HG02678 (cell line): ENCODE results near the gene MED27.
"Not testable (repeated sequence)": the region's sequence is repeated elsewhere in the genome, so short reads cannot be mapped to it uniquely, and the experiment has no call there.

Experiments used
- ATAC-seq: cut with Tn5 transposase; IDR thresholded peaks from one replicate; pipeline ENCODE4 v1.9.1; 2021; ENCODE audit warnings: mild to moderate bottlenecking, moderate library complexity; ENCODE audit not compliant: unreplicated experiment

The MED27 gene

DNA sequence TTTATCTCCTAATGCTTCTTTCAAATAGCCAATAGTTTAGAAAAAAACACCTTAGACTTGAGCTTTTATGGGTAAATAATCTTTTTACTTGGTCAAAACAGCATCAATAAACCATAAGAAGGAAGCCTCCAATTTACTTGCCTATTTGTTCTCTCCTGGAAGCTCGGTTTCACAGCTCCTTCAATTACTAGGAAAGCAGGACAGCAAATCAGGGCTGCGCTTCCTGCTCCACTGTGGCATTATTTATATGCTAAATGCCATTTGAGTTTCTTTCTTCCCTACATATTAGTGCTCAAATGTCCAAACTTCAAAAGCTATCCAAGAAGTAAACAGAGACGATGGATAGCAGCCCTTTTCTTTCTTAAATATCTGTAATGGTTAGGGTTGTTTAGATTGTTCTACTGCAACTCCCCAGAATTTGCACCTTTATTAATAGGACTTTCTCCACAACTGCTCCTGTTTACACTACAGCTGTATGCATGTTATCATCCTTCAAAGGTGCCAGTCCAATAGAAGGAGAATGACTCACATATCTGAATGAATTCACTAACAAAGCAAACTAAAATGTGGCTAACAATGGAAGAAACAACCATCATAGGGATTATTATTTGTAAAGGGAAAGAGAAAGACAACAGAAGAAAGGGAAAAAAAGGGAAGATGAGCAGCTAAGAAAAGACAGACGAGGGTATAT lies 58.7 kb downstream of the MED27 start:
- ATAC-seq: no peak

DNA sequence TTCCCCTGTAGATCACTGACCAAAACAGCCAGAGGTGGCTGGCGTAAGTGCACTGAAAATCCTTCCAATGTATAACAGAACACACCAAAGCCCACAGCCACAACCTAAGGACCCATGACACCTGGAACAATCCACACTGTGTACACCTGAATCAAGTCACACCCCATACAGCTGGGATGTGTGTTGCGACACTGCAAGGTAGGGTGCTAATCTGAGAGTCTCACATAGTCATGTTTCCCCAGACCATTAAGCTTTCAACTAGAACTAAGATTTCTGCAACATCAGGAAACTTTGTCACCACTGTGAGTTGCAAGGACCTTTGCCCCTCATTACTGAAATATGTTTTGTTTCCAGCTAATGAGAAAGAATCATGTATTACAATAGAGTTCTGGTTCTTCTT lies 59.4 kb downstream of the MED27 start:
- no peak for ATAC-seq

DNA sequence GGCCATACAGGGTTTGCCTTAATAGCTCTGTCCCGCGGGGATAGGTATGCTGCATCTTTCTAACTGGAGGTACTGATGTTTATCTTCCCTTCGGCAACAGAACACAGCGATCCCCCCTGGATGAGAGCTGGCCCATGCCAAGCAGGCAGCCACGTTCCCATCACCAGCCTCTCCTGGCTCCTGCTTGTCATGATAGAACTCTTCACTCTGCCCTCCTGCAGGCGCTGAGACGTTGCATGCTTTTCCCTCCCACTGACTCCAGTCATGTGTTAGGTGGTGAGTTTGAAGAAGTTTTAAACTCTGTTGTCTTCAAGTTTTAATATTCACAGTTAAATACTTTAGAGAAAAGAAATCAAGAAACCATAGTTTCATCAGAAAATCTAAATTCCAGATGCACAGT lies 60.0 kb downstream of the MED27 start:
- no peak for ATAC-seq

DNA sequence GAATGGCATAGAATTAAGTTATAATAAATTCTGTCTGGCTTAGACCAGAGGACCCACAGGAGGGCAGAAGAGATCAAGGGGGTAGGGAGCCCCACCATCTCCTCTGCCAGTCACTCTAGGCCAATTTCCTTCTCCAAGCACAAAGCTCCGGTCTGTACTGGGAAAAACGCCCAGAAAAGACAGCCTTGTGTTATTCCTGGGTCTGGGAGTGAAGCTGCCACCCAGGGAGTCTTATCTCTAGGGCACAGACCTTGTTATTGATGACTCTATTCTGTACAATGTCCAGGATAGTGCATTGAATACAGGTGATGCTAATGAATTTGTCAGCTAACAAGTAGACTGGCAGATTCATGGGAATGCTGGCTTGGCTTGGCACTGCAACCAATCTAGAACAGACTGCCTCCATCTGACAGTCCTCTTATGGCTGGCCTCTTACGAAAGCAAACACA lies 60.7 kb downstream of the MED27 start:
- no peak for ATAC-seq

DNA sequence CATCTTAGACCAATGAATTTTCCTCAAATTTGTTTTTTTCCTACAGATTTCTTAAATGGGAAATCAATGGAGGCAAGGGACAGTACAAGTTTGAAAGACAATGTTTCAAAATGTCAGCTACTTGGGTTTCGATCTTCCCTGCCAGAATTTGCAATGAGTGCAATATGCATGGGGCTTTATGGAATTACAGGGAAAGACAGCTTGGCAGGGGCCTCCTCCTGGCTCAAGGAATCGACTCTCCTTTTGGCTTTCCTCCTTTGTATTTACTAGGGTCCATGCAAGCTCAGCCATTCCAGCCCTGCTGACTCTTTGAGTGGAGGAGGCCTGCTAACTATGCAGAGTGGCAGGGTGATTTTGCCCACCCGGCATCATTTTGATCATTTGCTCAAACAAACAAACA lies 63.2 kb downstream of the MED27 start:
- ATAC-seq: no peak

DNA sequence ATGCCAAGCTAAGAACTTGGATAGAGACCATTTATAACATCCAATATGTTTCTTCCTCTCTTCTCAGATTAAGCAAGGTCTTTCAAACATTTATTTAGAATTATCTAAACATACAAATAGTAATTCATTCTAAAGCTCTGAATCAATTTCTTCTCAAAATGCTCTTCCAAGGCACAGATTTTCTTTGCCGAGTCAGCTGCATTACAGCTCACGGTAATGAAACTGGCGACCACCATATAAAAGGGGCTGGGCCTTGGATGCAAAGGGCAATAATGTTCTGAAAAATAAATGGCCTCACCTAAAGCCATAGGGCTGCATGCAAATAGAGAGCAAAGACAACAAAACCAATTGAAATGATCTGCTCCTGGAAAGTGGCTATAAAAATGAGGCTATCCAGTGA lies 63.8 kb downstream of the MED27 start:
- no peak for ATAC-seq

DNA sequence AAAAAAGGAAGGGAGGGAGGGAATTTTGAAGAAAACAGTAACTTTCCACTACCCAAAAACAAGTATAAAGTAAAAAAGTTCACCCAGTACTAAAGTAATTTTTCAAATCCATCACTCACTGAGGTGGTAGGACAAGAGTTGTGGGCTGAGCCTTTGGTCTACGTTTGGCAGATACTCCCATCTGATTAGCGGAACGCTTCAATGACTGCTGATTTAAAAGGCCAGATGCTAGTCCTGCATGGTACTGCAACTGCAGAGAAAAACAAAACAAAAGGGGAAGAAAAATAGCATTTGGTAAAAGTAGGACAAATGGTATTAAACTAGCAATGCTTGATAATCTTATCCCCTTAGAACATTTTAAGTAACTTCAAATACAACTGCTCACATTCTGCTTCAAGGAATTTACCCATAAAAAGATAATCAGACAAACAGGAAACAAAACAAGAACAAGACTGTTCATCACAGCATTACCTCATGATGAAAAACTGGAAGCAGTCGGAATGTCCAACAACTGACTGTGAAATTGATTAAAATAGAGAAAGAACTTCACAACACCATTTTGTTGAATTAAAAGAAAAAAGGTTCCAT lies 65.4 kb downstream of the MED27 start:
- no peak for ATAC-seq

DNA sequence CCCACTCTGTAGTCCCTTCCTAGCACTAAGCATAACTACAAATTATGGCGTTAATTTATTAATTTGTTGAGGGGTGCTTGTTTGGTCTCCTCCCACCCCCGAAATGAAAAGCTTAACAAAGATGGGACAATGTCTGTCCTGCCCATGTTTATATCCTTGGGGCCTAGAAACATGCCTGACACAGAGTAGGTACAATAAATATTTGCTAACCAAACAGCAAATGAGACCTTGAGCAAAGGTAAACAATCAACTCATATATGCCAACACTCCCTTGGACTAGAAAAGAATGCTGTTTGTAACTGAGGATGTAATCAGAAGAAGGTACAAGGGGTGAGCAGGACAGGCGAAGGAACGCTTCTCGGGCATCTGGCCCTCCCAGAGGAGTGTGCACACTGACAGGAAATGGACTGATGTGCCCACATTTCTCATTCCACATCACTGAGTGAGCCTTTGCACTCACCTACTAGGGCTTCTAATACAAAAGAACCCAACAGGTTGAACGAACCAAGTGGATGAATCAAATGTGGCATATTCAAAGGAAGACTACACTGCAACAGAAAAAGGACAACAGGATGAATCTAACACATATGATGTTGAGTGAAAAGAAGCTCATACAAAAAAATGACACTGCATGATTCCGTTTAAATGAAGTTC lies 66.8 kb downstream of the MED27 start:
- no peak for ATAC-seq

DNA sequence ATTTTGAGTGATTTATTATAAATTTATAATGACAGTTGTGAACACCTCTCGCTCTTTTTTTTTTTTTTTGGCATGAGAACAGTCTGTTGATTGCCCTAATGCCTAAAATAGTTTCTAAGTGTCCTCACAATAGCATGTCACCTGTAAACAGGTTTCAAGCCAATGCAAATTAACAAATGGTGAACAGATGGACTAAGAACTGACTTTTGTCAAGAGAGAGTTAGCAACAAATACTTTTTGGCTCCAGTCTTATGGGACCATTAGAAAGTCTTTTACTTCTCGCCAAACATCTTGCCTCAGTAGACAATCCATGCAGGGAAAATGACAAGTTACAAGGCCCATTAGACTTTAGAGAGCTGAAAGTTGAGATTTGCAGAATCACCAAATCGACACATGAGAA lies 67.8 kb downstream of the MED27 start:
- no peak for ATAC-seq

DNA sequence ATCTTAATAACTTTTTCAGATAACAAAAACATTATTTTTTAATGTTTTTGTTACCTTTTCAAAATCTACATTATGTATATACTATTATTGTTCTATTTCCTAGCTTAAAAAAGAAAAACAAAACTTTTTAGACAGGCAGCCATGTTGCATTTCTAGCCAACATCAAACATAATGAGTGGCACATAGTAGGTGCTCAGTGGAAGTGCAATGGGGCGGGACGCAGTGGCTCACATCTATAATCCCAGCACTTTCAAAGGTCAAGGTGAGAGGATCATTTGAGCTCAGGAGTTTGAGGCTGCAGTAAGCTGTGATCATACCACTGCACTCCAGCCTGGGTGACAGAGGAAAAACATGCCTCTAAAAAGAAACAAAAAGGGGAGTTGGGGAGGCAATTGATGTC lies 68.4 kb downstream of the MED27 start:
- ATAC-seq: no peak

DNA sequence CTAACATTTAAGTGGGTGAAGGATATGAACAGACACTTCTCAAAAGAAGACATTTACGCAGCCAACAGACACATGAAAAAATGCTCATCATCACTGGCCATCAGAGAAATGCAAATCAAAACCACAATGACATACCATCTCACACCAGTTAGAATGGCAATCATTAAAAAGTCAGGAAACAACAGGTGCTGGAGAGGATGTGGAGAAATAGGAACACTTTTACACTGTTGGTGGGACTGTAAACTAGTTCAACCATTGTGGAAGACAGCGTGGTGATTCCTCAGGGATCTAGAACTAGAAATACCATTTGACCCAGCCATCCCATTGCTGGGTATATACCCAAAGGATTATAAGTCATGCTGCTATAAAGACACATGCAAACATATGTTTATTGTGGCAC lies 69.5 kb downstream of the MED27 start:
- ATAC-seq: not testable (repeated sequence)

DNA sequence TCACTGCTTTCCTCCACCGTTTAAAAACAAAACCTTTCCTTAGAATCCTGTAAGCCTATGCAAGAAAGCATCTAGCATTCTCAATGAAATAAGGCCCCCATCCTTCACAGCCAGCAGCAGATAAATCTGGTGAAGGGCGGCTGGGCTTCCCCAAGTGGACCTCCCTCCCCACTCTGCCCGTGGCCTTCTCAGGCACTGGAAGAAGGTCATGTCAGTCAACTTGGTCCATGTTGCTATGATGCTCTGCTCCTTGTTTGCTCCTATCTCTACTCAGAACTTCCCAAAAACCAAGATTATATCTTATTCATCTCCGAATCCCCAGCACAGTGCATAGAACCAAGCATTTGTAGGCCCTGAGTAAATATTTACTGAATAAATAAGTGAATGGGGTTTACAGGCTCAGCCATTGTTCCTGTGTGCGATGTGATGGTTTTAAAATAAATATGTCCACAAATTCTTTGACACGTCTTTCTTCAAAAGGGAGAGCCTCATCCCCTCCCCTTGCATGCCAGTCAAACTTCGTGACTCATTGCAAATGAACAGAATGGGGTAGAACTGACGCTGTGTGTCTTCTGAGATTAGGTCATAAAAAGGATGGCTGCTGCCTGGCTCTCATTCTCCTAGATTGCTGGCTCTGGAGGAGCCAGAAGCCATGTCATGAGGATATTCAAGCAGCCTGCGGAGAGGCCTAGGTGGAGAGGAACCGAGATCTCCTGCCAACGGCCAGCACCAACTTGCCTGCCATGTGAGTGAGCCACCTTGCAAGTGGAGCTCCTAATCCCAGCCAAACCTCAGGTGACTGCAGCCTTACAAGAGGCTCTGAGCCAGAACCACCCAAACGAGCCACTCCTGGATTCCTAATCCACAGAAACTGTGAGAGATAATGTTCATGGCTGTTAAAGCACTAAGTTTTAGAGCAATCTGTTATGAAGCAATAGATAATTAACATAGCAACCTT lies 70.5 kb downstream of the MED27 start:
- no peak for ATAC-seq

DNA sequence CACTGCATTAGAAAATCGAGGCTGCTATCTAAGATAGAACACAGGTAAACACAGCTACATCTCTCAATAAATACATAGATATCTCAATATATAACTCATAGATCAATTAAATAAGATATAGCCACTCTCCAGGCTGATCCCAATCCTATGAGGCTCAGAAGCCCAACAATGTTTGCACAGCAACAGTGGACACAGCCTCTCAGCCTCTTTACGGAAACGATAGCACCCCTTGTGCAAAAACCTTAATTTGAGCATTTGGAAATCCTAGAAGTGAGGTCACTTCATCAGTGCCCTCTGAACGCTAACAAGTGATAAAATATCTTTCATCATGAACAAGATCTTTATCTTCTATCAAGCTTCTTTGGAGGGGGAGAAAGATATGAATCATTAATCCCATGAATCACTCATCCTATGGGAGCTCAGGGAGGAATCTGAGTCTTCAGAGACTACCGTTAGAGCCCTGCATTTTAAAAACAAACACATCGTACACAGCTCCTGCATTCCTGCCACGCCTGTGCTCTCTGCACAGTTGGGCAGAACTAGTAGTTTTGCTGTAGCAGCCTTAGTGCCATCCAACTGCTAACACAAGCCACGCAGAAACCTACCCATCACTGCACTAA lies 71.4 kb downstream of the MED27 start:
- ATAC-seq: no peak

DNA sequence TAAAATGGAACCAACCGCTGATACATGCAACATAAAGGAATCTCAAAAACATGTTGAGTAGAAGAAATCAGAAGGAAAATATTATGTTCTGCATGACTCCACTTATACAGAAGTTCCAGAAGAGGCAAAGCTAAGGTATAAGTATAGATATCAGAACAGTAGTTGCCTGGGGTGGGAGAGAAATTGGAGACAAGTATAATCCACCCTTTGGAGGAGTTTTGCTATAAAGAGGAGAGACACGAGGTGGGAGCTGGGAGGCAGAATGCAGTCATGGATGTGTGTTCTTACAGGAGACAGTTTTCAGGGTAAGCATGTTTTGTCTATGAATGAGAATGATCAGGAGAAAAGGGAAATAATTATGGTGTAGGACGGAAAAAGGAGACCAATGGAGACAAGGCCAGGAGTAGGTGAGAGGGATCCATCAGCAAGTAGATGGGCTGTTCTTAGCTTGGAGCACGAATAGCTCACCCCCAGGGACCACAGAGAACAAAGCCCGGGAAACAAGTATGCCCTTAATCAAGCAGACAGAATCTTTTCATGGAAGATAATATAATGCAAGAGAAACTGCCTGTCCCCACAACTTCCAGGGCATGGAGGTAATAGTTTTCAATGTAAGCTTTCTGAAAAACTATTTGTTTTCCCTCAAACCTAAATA lies 72.2 kb downstream of the MED27 start:
- no peak for ATAC-seq

DNA sequence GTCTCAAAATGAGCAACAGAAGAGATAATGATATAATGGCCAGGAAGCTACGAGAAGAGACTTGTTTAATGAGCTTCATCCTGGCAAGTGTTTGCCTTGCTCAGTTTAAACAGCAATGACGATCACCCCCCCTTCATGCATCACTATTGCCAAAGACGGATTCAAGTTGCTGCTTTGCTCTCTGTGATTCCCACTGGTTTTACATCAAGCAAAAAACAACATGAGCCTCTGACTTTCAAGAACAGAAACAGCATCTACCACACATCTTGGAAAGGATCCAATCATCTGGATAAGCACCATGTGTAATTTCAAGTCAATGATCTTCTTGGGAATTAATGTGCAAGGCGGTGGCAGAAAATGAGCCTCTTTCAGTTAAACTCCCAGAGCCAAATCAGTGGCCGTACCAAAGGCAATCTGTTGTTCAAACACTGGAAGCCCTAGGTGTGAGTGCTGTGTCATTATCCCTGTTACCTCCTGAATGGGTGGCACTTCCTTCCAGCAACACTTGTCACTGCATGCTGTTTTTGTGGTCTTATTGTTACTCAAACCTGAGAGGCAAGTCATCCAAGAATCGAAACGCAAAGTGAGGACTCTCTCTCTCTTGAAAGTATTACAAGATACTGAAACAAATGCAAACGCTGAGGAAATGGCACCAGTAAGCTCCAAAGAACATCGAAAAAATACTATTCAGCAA lies 72.8 kb downstream of the MED27 start:
- ATAC-seq: peak; percentile 77

DNA sequence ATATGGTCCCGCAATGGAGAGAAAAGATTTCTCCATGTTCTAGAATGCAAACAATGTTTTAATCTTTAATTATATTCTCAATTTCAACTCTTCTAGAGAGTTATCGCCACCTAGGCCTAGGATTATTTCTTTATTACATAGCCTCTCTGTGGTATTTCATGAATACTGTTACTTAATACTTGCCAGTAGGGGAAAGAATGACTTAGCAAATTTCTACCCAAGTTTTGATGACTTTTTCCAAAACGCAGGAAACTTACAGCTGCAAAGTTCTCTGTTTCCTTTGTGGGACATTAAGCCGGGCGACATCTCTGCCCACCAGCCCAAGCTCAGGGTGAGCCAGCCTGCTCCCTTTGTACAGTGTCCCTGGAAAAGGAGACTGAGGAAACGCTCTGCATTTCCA lies 73.8 kb downstream of the MED27 start:
- no peak for ATAC-seq

DNA sequence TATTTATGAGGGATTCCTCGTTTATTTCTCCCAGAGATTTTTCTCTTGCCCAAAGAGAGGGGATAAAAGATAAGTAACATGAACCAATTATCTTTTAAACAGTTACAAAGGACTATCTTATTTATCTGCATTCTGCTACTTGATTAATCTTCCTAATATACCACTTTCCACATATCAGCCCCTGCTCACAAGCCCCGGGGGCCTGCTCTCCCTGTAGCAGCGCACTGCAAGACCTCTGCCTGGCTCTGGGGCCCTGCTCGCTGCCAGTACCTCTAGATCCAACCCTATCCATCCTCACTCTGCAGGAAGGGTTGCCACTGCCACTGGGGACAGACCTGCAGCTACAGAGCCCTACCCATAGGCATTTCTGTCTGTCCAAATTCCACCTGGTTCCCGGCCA lies 75.3 kb downstream of the MED27 start:
- ATAC-seq: no peak

DNA sequence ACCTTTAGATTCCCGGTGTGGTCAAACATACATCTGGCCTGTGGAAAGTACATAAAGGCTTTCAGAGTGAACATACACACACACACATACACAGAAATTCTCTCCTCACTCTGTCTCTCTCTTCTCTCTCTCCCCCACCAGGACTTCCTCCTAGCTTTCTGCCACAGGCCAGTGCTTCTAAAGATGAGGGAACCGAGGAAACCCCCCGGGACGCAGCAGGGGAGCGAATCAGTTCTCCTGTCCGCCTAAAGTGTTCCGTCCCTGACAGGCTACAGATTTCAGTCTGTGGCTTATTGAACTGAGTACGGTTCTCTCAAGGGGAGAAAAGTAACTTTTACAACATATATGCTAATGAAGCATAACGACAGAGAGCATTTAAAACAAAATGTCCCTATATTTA lies 75.8 kb downstream of the MED27 start:
- no peak for ATAC-seq

DNA sequence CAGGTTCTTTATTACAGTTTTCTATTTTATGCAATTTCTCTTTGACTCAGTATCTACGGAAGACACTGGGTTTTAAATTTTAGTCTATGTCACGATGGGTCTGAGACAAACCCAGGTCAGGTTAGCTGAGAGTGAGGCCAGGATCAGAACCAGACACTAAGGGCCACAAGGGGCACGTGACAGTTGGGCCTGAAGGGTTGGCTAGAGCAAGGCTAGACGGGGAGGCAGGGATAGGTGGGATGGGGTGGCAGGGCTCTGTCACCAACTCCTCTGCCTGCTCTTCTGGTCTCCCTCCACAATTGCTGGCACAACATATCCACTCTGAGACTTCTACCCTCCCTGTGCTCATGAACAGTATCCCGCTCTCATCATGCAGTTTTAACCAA lies 76.4 kb downstream of the MED27 start:
- ATAC-seq: no peak
